ENCODE results near the gene PRXL2B.

The PRXL2B gene

GRCh38 chr1:2604156-2604843 is 17.7 kb downstream of the PRXL2B start:
- H3K27ac Mint-ChIP-seq: no peak overlapping the region
- H3K4me1 Mint-ChIP-seq (ENCODE audit: low read depth): no peaks in the 10 kb centered on the region
- H3K9me3 Mint-ChIP-seq: no peaks in the 10 kb centered on the region
- H3K27me3 Mint-ChIP-seq: no peaks in the 10 kb centered on the region
- no peak overlapping the region for H3K4me3 Mint-ChIP-seq
- no peaks in the 10 kb centered on the region for H3K36me3 Mint-ChIP-seq (ENCODE audit: low read depth)

DNA sequence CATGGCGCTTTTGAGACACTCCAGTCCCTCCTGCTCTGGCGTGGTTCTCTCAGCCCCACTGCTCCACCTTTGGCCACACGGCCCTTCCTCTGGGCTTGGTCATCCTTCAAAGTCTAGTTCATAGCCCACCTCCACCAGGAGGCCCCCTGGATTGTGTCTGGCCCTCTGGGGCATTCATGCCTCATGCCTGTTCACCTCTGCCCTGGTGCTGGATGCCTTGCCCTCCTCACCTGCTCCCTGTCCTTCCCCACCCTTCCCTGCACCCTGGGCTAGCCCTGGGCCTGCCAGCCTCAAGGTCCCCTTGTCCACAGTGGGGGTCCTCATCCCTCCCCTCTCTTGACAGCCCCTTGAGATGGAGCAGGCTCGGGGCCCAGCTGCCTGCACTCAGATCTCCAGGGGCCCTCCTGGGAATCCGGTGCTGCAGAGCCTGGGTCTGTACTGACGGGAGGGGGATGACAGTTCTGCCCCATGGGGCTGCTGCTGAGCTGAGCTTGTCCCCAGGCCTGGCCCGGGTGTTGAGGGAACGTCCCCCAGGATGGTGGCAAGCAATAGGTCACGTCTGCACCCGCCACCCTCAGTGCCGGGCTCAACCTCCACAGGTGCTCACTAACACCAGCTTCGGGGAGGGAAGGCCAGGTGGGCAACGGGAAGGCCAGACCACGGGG is 18.4 kb downstream of the PRXL2B start:
- no peaks in the 10 kb centered on the region for H3K9me3 Mint-ChIP-seq
- no peaks in the 10 kb centered on the region for H3K27me3 Mint-ChIP-seq
- no peak overlapping the region for H3K4me3 Mint-ChIP-seq
- H3K36me3 Mint-ChIP-seq (ENCODE audit: low read depth): no peaks in the 10 kb centered on the region
- no peak overlapping the region for H3K27ac Mint-ChIP-seq
- no peaks in the 10 kb centered on the region for H3K4me1 Mint-ChIP-seq (ENCODE audit: low read depth)

- Mint-ChIP-seq H3K36me3 (ENCODE audit: low read depth) (no peaks in the 10 kb centered on the region), H3K4me1 (ENCODE audit: low read depth) (no peaks in the 10 kb centered on the region), H3K4me3 (no peak overlapping the region), H3K27ac (no peak overlapping the region), H3K27me3 (no peaks in the 10 kb centered on the region), H3K9me3 (no peaks in the 10 kb centered on the region)
Observed at GRCh38 chr1:2605509-2606395, 19.2 kb downstream of the PRXL2B start.

DNA sequence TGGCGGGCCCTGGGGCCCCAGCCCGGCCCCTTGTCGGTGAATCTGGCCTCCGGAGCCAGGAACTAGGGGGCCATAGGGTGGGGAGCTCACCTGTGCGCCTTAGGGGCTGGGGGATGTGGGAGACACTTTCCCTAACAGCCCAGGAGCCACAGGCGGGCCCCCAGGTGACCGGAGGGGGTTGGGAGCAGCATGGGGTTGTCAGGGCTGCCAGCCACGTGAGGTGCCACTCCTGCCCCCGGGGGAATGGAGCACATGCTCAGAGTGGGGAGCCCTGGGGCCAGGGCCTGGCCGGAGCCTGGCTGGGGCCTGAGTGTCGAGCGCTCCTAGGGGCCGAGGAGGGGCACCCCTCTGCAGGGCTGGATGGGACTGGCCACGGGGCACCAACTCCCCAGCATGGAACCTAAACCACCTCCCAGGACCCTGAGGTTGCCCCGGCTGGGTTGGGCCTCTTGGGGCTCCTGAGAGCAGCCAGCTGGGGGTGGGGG is 19.9 kb downstream of the PRXL2B start:
- Mint-ChIP-seq H3K36me3 (ENCODE audit: low read depth) (no peaks in the 10 kb centered on the region), H3K4me3 (no peak overlapping the region), H3K4me1 (ENCODE audit: low read depth) (no peaks in the 10 kb centered on the region), H3K27ac (no peak overlapping the region), H3K27me3 (no peaks in the 10 kb centered on the region), H3K9me3 (no peaks in the 10 kb centered on the region)

GRCh38 chr1:2606881-2607621 is 20.5 kb downstream of the PRXL2B start:
- H3K27me3 Mint-ChIP-seq: no peaks in the 10 kb centered on the region
- H3K4me3 Mint-ChIP-seq: no peak overlapping the region
- no peak overlapping the region for H3K27ac Mint-ChIP-seq
- no peaks in the 10 kb centered on the region for H3K36me3 Mint-ChIP-seq (ENCODE audit: low read depth)
- H3K4me1 Mint-ChIP-seq (ENCODE audit: low read depth): no peaks in the 10 kb centered on the region
- no peaks in the 10 kb centered on the region for H3K9me3 Mint-ChIP-seq

GRCh38 chr1:2607641-2608091 is 21.1 kb downstream of the PRXL2B start:
- H3K4me3 Mint-ChIP-seq: no peak overlapping the region
- H3K27ac Mint-ChIP-seq: no peak overlapping the region
- no peaks in the 10 kb centered on the region for H3K27me3 Mint-ChIP-seq
- no peaks in the 10 kb centered on the region for H3K4me1 Mint-ChIP-seq (ENCODE audit: low read depth)
- H3K36me3 Mint-ChIP-seq (ENCODE audit: low read depth): no peaks in the 10 kb centered on the region
- no peaks in the 10 kb centered on the region for H3K9me3 Mint-ChIP-seq

GRCh38 chr1:2609319-2610035 is 22.9 kb downstream of the PRXL2B start:
- no peak overlapping the region for H3K4me3 Mint-ChIP-seq
- peaks cover 8% of the 10 kb centered on the region for H3K9me3 Mint-ChIP-seq
- H3K27me3 Mint-ChIP-seq: no peaks in the 10 kb centered on the region
- H3K27ac Mint-ChIP-seq: no peak overlapping the region
- H3K36me3 Mint-ChIP-seq (ENCODE audit: low read depth): no peaks in the 10 kb centered on the region
- no peaks in the 10 kb centered on the region for H3K4me1 Mint-ChIP-seq (ENCODE audit: low read depth)

DNA sequence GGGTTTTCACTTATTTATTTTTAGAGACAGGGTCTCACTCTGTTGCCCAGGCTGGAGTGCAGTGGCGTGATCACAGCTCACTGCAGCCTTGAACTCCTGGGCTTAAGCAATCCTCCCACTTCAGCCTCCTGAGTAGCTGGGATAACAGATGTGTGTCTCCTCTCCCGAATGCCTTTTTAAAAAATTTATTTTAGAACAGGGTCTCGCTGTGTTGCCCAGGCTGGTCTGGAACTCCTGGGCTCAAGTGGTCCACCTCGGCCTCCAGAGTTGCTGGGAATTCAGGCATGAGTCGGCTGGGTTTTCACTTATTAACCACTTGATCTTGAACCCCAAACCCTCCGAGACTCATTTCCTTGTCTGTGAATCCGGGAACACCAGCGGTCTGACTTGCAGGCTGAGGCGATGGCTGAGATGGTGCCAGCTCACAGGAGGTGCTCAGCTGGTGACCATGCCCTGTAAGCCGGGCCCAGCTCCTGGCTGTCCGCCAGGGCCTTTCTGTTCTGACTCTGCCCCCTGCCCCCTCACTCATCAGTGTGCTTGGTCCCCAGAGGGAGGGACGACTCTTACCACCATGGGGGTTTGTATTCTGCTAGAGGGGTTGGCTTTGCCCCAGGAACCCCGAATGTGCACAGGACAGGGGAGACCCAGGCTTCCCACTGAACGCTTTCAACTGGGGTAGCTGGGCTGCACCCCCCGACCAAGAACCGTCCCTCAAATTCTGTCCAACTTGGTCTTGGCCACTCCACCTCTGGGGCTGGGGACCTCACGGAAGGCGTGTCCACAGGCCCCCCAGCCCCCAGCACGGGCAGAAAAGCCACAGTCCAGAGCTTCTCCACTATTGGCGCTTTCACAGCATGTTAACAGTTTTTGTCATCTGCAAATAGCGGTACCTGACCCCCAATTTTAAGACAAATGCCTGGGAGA is 23.7 kb downstream of the PRXL2B start:
- Mint-ChIP-seq H3K4me1 (ENCODE audit: low read depth) (no peaks in the 10 kb centered on the region), H3K27me3 (no peaks in the 10 kb centered on the region), H3K9me3 (peaks cover 13% of the 10 kb centered on the region), H3K36me3 (ENCODE audit: low read depth) (no peaks in the 10 kb centered on the region), H3K27ac (no peak overlapping the region), H3K4me3 (no peak overlapping the region)

DNA sequence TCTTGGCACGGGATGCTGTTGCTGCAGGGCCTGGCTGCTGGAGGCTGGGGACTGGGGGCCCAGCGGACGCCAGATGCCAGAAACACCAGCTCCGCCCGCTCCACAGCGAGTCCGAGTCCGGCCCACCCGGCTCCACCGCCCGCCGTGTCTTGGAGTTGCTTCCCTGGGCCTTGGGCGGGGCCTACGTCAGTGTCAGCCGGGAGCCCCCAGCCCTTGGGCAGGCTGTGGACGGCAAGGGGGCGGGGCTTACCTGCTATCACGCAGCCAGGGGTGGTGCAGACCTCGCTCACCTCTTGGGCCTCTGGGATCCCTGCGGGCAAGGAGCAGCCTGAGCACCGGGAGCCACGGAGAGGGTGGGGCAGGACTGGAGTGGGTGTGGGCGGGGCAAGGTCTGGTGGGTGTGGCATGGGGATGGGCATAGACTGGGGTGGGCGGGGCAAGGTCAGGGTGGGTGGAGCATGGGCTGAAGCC is 24.5 kb downstream of the PRXL2B start:
- Mint-ChIP-seq H3K9me3 (peaks cover 18% of the 10 kb centered on the region), H3K27me3 (no peaks in the 10 kb centered on the region), H3K36me3 (ENCODE audit: low read depth) (no peaks in the 10 kb centered on the region), H3K4me3 (no peak overlapping the region), H3K27ac (no peak overlapping the region), H3K4me1 (ENCODE audit: low read depth) (no peaks in the 10 kb centered on the region)

GRCh38 chr1:2611621-2612437 is 25.3 kb downstream of the PRXL2B start:
- Mint-ChIP-seq H3K27me3 (no peaks in the 10 kb centered on the region), H3K9me3 (peaks cover 24% of the 10 kb centered on the region), H3K27ac (no peak overlapping the region), H3K4me3 (no peak overlapping the region), H3K36me3 (ENCODE audit: low read depth) (no peaks in the 10 kb centered on the region), H3K4me1 (ENCODE audit: low read depth) (no peaks in the 10 kb centered on the region)

DNA sequence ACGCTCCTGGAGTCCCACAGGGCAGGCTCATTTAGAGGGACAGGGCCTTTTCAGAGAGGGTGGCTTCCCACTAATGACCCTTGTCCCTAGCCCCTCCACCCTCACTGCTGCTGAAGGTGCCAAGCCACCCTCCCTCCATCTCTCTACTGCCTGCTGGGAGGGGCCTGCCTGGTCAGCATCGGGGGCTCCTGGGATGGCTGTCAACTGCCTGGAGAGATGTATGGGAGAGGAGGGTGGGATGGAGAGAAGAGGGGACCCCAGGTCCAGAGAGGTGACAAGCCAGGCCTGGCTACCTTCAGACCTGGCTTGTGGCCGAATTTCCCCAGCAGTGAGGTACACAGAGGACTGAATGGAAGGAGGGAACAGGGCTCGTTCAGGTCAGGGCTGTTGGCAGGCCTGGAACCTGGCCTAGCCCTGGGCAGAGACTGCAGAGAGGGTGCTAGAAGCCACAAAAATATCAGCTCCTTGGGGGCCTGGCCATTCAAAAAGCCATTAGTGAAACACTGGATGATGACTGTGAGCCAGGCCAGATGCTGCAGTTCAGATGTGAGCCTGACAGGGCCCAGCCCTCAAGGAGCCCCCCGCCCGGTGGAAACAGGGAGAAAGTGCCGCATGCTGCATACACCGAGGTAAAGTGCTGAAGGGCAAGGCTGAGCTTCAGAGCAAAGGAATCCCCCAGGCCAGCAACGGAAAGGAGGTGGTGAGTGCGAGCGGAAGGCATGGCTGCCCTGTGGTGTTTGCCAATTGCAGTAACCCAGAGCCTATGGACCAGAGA is 26.2 kb downstream of the PRXL2B start:
- H3K36me3 Mint-ChIP-seq (ENCODE audit: low read depth): no peaks in the 10 kb centered on the region
- H3K27me3 Mint-ChIP-seq: no peaks in the 10 kb centered on the region
- peaks cover 24% of the 10 kb centered on the region for H3K9me3 Mint-ChIP-seq
- H3K4me1 Mint-ChIP-seq (ENCODE audit: low read depth): no peaks in the 10 kb centered on the region
- H3K27ac Mint-ChIP-seq: no peak overlapping the region
- H3K4me3 Mint-ChIP-seq: no peak overlapping the region

DNA sequence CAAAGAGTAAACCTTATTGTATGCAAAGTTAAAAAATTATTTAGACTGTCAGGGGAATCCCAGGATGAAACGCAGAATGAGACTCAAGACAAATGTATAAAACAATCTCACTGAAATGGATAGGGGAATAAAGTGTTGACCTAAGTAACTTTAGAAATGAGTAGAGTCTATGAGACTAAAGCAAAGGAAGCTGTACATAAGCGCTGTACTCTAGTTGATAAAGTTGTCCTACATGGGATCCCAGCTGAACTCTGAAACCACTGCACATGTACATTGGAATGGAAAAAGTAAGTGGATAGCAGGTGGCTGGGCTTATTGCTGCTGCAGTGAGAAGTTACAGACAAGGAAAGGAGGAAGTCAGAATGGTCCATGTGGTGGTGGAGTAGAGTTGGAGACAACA is 27.6 kb downstream of the PRXL2B start:
- H3K36me3 Mint-ChIP-seq (ENCODE audit: low read depth): no peaks in the 10 kb centered on the region
- no peak overlapping the region for H3K27ac Mint-ChIP-seq
- H3K4me1 Mint-ChIP-seq (ENCODE audit: low read depth): no peaks in the 10 kb centered on the region
- H3K9me3 Mint-ChIP-seq: peaks cover 24% of the 10 kb centered on the region
- no peaks in the 10 kb centered on the region for H3K27me3 Mint-ChIP-seq
- H3K4me3 Mint-ChIP-seq: no peak overlapping the region
